Tibial nerve (tissue), 4 donors: ENCODE measurements around the gene CDH13. TPM values are rescaled to one million over a fixed set of nuclear protein-coding genes. Genes with fewer than 3 reads are reported as not detected.

ENCODE experiments used
- DNase-seq, 2 donors: peaks; one replicate each; pipeline ENCODE4 v3.0.0-alpha.2; 2019; ENCODE audit warnings: low spot score in 2 of 2
- H3K27ac ChIP-seq, 4 donors: fragments of 200-600 bp; sonication (generic) in 3 of 4; one replicate each; pipeline ENCODE4 v1.5.1; 2017 to 2019; ENCODE audit warnings: mild to moderate bottlenecking in 1 of 4
- H3K27me3 ChIP-seq, 2 donors: fragments of 200-600 bp; sonication (generic) in 1 of 2; one replicate each; pipeline versions ENCODE4 v1.5.1 to v1.6.0; 2017 to 2019
- H3K36me3 ChIP-seq, 3 donors: fragments of 200-600 bp; sonication (generic); one replicate each; pipeline ENCODE4 v1.5.1; 2018 to 2019
- H3K4me1 ChIP-seq, 4 donors: fragments of 200-600 bp; sonication (generic) in 3 of 4; one replicate each; pipeline ENCODE4 v1.5.1; 2017 to 2019
- H3K4me3 ChIP-seq, 4 donors: fragments of 200-600 bp; sonication (generic) in 3 of 4; one replicate each; pipeline ENCODE4 v1.5.1; 2017 to 2019; ENCODE audit warnings: mild to moderate bottlenecking in 1 of 4, moderate library complexity in 1 of 4
- H3K9me3 ChIP-seq, 4 donors: fragments of 200-600 bp; sonication (generic) in 3 of 4; one replicate each; pipeline ENCODE4 v1.5.1; 2017 to 2019
- CTCF ChIP-seq, 5 experiments: fragments of 200-600 bp in 3 of 5; fragments of 450-650 bp in 2 of 5; sonication (generic) in 3 of 5; IDR thresholded peaks; one replicate each; pipeline ENCODE4 v1.5.1; 2016 to 2019; ENCODE audit warnings: antibody characterized with exemption in 5 of 5, mild to moderate bottlenecking in 3 of 5, moderate library complexity in 2 of 5
- EP300 ChIP-seq, 2 donors: sonication (generic); formaldehyde crosslinking; IDR thresholded peaks; one replicate each; pipeline ENCODE4 v1.6.1; 2017; ENCODE audit warnings: antibody characterized with exemption in 2 of 2, mild to moderate bottlenecking in 1 of 2
- POLR2A ChIP-seq, 2 donors: fragments of 450-650 bp; IDR thresholded peaks; one replicate each; pipeline ENCODE4 v1.6.1; 2017; ENCODE audit warnings: antibody characterized with exemption in 2 of 2, mild to moderate bottlenecking in 2 of 2, moderate library complexity in 2 of 2
- WGBS, 2 donors: methylation state at CpG; one replicate each; pipeline ENCODE4 v1.1.5; 2018; 5-methylcytosine and 5-hydroxymethylcytosine counted together
- total RNA-seq, 4 donors: library from RNA; depleted of rRNA; stranded (reverse); fragments of >200 nt; gene quantifications; one replicate each; pipeline ENCODE4 v1.1.0, GENCODE V29; 2016

Gene CDH13
- total RNA-seq, 4 donors from 2014 or later, result 4.1 to 14.4 (median 5.8) TPM

- TF ChIP-seq CTCF (IDR thresholded peaks at IDR 0.05), result no peak
- TF ChIP-seq EP300 (IDR thresholded peaks at IDR 0.05), result no peak
- TF ChIP-seq POLR2A (IDR thresholded peaks at IDR 0.05), result no peak
- no peak for DNase-seq
- Histone ChIP-seq H3K9me3 (no peaks in the 10 kb centered on the region), H3K27ac (no peak overlapping the region), H3K27me3 (no peaks in the 10 kb centered on the region), H3K36me3 (no peaks in the 10 kb centered on the region), H3K4me1 (peaks cover 0 to 26% (median 6%) of the 10 kb centered on the region in 4 donors), H3K4me3 (no peak overlapping the region)
- WGBS, 2 donors, result 75 to 76% methylated on average over 4 of the region's 4 CpGs
Measured at GRCh38 chr16:82701442-82701955, 74.7 kb downstream of the CDH13 start.

- H3K27ac ChIP-seq, result no peak overlapping the region
- WGBS, 2 donors, result 79 to 87% methylated on average over 2 of the region's 2 CpGs
- no peaks in the 10 kb centered on the region for H3K9me3 ChIP-seq
- no peaks in the 10 kb centered on the region for H3K27me3 ChIP-seq
- no peaks in the 10 kb centered on the region for H3K36me3 ChIP-seq
- DNase-seq, result no peak
- no peak overlapping the region for H3K4me3 ChIP-seq
- no peak for TF ChIP-seq CTCF (IDR thresholded peaks at IDR 0.05)
- peaks cover 0 to 26% (median 6%) of the 10 kb centered on the region in 4 donors for H3K4me1 ChIP-seq
Measured at GRCh38 chr16:82703161-82703560, 76.4 kb downstream of the CDH13 start.

GRCh38 chr16:82703871-82704768, 77.4 kb downstream of the CDH13 start:
- no peak overlapping the region for H3K27ac ChIP-seq
- no peaks in the 10 kb centered on the region for H3K9me3 ChIP-seq
- no peak for DNase-seq
- no peak overlapping the region for H3K4me3 ChIP-seq
- 60 to 71% methylated on average over 7 of the region's 7 CpGs for WGBS, 2 donors
- peaks cover 0 to 24% (median 5%) of the 10 kb centered on the region in 4 donors for H3K4me1 ChIP-seq
- TF ChIP-seq CTCF (IDR thresholded peaks at IDR 0.05) (no peak), POLR2A (IDR thresholded peaks at IDR 0.05) (no peak), EP300 (IDR thresholded peaks at IDR 0.05) (no peak)
- no peaks in the 10 kb centered on the region for H3K36me3 ChIP-seq
- H3K27me3 ChIP-seq, result no peaks in the 10 kb centered on the region

GRCh38 chr16:82709987-82710386, 83.2 kb downstream of the CDH13 start:
- Histone ChIP-seq H3K27me3 (no peaks in the 10 kb centered on the region), H3K4me3 (no peak overlapping the region), H3K9me3 (no peaks in the 10 kb centered on the region), H3K27ac (no peak overlapping the region), H3K4me1 (no peaks in the 10 kb centered on the region), H3K36me3 (no peaks in the 10 kb centered on the region)
- 96 to 98% methylated on average over 3 of the region's 3 CpGs for WGBS, 2 donors
- DNase-seq, result no peak
- TF ChIP-seq CTCF (IDR thresholded peaks at IDR 0.05) (no peak), EP300 (IDR thresholded peaks at IDR 0.05) (no peak)

- WGBS, 2 donors, result 62 to 77% methylated on average over 4 of the region's 4 CpGs
- Histone ChIP-seq H3K36me3 (no peaks in the 10 kb centered on the region), H3K27me3 (no peaks in the 10 kb centered on the region), H3K4me3 (no peak overlapping the region), H3K9me3 (no peaks in the 10 kb centered on the region), H3K27ac (no peak overlapping the region), H3K4me1 (no peaks in the 10 kb centered on the region)
- TF ChIP-seq POLR2A (IDR thresholded peaks at IDR 0.05) (no peak), EP300 (IDR thresholded peaks at IDR 0.05) (no peak), CTCF (IDR thresholded peaks at IDR 0.05) (no peak)
- no peak for DNase-seq
Measured at GRCh38 chr16:82713778-82714177, 87.0 kb downstream of the CDH13 start.
